WTC11 (cell line): ENCODE measurements around the gene KCNQ2. TPM values are rescaled to one million over a fixed set of nuclear protein-coding genes. Genes with fewer than 3 reads are reported as not detected.

ENCODE experiments used
- EMX1 ChIP-seq: fragments of 250-450 bp; sonication (Bioruptor Pico); IDR thresholded peaks from 2 replicates; pipeline ENCODE4 v1.8.0; 2021; ENCODE audit warnings: mild to moderate bottlenecking
- ESRRA ChIP-seq: sonication (generic); formaldehyde crosslinking; IDR thresholded peaks from 2 replicates; pipeline ENCODE4 v1.8.1; 2022; ENCODE audit warnings: mild to moderate bottlenecking, missing genetic modification reagents, borderline replicate concordance
- FOXK1 ChIP-seq: sonication (generic); formaldehyde crosslinking; IDR thresholded peaks from 2 replicates; pipeline ENCODE4 v1.8.0; 2022; ENCODE audit warnings: mild to moderate bottlenecking, moderate library complexity, missing genetic modification reagents
- GRHL2 ChIP-seq: fragments of 250-450 bp; sonication (Bioruptor Pico); IDR thresholded peaks from 2 replicates; pipeline ENCODE4 v1.8.0; 2022; ENCODE audit warnings: mild to moderate bottlenecking, moderate library complexity; ENCODE audit not compliant: insufficient replicate concordance, severe bottlenecking
- KAT7 ChIP-seq: sonication (generic); formaldehyde crosslinking; IDR thresholded peaks from 2 replicates; pipeline ENCODE4 v1.8.1; 2023; ENCODE audit warnings: missing genetic modification reagents, mild to moderate bottlenecking, borderline replicate concordance
- MYBL2 ChIP-seq: sonication (generic); formaldehyde crosslinking; IDR thresholded peaks from 2 replicates; pipeline ENCODE4 v1.8.1; 2023; ENCODE audit warnings: mild to moderate bottlenecking, moderate library complexity, missing genetic modification reagents
- NFE2L1 ChIP-seq: sonication (generic); formaldehyde crosslinking; IDR thresholded peaks from 2 replicates; pipeline ENCODE4 v1.8.1; 2023; ENCODE audit warnings: missing genetic modification reagents
- NR3C1 ChIP-seq: sonication (generic); formaldehyde crosslinking; conservative IDR thresholded peaks from 2 replicates; pipeline ENCODE4 v1.8.1; 2023; ENCODE audit warnings: low read depth, mild to moderate bottlenecking, missing genetic modification reagents
- RELA ChIP-seq: sonication (generic); formaldehyde crosslinking; IDR thresholded peaks from 2 replicates; pipeline ENCODE4 v1.8.1; 2022; ENCODE audit warnings: missing genetic modification reagents, mild to moderate bottlenecking, borderline replicate concordance
- SP1 ChIP-seq: sonication (generic); formaldehyde crosslinking; conservative IDR thresholded peaks from 2 replicates; pipeline ENCODE4 v1.8.1; 2022; ENCODE audit warnings: missing genetic modification reagents
- ZBTB21 ChIP-seq: sonication (generic); formaldehyde crosslinking; IDR thresholded peaks from 2 replicates; pipeline ENCODE4 v1.8.1; 2023; ENCODE audit warnings: mild to moderate bottlenecking, missing genetic modification reagents, borderline replicate concordance
- ZNF121 ChIP-seq: sonication (generic); formaldehyde crosslinking; IDR thresholded peaks from 2 replicates; pipeline ENCODE4 v1.8.0; 2023; ENCODE audit warnings: missing genetic modification reagents
- ZNF138 ChIP-seq: sonication (generic); formaldehyde crosslinking; conservative IDR thresholded peaks from 2 replicates; pipeline ENCODE4 v1.8.1; 2022; ENCODE audit warnings: mild to moderate bottlenecking, moderate library complexity, missing genetic modification reagents
- ZNF219 ChIP-seq: sonication (generic); formaldehyde crosslinking; IDR thresholded peaks from 2 replicates; pipeline ENCODE4 v1.8.0; 2023; ENCODE audit warnings: missing genetic modification reagents, mild to moderate bottlenecking, borderline replicate concordance
- ZNF396 ChIP-seq: fragments of 250-450 bp; sonication (Bioruptor Pico); IDR thresholded peaks from 2 replicates; pipeline ENCODE4 v1.8.0; 2021; ENCODE audit warnings: mild to moderate bottlenecking, moderate library complexity, borderline replicate concordance
- total RNA-seq: library from RNA; stranded (reverse); gene quantifications from 3 replicates; pipeline ENCODE4 v1.2.3, GENCODE V29; 2021
- TF ChIP-seq, protein P1 (sequence below): sonication (generic); formaldehyde crosslinking; IDR thresholded peaks from 2 replicates; pipeline ENCODE4 v1.8.0; 2022; ENCODE audit warnings: missing genetic modification reagents
- TF ChIP-seq, protein P2 (sequence below): sonication (generic); formaldehyde crosslinking; IDR thresholded peaks from 2 replicates; pipeline ENCODE4 v1.8.0; 2022; ENCODE audit warnings: mild to moderate bottlenecking, missing genetic modification reagents
- TF ChIP-seq, protein P3 (sequence below): sonication (generic); formaldehyde crosslinking; IDR thresholded peaks from 2 replicates; pipeline ENCODE4 v1.8.0; 2022; ENCODE audit warnings: mild to moderate bottlenecking, missing genetic modification reagents
- TF ChIP-seq, protein P4 (sequence below): fragments of 250-450 bp; sonication (Bioruptor Pico); IDR thresholded peaks from 2 replicates; pipeline ENCODE4 v1.9.0; 2021; ENCODE audit warnings: moderate library complexity, mild to moderate bottlenecking, inconsistent platforms, borderline replicate concordance
- TF ChIP-seq, protein P5 (sequence below): sonication (generic); formaldehyde crosslinking; IDR thresholded peaks from 2 replicates; pipeline ENCODE4 v1.8.1; 2023; ENCODE audit warnings: mild to moderate bottlenecking, missing genetic modification reagents, moderate library complexity
- TF ChIP-seq, protein P6 (sequence below): sonication (generic); formaldehyde crosslinking; IDR thresholded peaks from 2 replicates; pipeline ENCODE4 v1.8.1; 2023; ENCODE audit warnings: mild to moderate bottlenecking, missing genetic modification reagents, moderate library complexity
- TF ChIP-seq, protein P7 (sequence below): sonication (generic); formaldehyde crosslinking; IDR thresholded peaks from 2 replicates; pipeline ENCODE4 v1.8.0; 2023; ENCODE audit warnings: mild to moderate bottlenecking, missing genetic modification reagents
- TF ChIP-seq, protein P8 (sequence below): sonication (generic); formaldehyde crosslinking; IDR thresholded peaks from 2 replicates; pipeline ENCODE4 v1.8.1; 2023; ENCODE audit warnings: mild to moderate bottlenecking, missing genetic modification reagents

The KCNQ2 gene
- total RNA-seq, 1 experiment from 2014 or later, result 99.8 TPM

DNA sequence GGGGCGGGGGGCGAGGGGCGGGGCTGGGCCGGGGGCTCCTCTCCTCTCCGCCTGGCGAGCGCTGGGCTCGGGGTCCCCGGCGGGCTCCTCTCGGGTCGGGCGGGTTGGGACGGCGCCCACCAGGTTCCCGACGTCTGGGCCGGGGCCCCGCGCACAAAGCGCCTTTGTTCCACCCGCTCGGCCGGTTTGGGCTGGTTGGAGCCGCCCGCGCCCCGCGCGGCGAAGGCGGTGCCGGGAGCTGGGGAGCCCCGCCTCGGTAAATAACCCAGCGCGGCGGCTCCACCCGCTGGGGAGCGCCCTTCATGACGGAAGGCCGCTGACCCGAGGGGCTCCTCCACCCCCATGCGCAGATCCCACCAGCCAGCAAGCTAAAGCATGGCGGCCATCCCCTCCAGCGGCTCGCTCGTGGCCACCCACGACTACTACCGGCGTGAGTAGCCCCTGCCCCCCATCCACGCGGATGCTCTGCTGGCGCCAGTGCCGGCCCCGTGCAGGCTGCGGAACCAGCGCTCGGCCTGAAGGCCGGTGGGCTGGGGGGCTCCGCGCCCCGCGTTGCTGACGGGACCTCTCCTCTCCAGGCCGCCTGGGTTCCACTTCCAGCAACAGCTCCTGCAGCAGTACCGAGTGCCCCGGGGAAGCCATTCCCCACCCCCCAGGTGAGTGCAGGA is 48.6 kb upstream of the KCNQ2 start (continued):
- TF ChIP-seq, protein P1, sequence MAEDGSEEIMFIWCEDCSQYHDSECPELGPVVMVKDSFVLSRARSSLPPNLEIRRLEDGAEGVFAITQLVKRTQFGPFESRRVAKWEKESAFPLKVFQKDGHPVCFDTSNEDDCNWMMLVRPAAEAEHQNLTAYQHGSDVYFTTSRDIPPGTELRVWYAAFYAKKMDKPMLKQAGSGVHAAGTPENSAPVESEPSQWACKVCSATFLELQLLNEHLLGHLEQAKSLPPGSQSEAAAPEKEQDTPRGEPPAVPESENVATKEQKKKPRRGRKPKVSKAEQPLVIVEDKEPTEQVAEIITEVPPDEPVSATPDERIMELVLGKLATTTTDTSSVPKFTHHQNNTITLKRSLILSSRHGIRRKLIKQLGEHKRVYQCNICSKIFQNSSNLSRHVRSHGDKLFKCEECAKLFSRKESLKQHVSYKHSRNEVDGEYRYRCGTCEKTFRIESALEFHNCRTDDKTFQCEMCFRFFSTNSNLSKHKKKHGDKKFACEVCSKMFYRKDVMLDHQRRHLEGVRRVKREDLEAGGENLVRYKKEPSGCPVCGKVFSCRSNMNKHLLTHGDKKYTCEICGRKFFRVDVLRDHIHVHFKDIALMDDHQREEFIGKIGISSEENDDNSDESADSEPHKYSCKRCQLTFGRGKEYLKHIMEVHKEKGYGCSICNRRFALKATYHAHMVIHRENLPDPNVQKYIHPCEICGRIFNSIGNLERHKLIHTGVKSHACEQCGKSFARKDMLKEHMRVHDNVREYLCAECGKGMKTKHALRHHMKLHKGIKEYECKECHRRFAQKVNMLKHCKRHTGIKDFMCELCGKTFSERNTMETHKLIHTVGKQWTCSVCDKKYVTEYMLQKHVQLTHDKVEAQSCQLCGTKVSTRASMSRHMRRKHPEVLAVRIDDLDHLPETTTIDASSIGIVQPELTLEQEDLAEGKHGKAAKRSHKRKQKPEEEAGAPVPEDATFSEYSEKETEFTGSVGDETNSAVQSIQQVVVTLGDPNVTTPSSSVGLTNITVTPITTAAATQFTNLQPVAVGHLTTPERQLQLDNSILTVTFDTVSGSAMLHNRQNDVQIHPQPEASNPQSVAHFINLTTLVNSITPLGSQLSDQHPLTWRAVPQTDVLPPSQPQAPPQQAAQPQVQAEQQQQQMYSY (CRISPR knock-in tag), result no peak
- TF ChIP-seq NFE2L1 (no peak), GRHL2 (CRISPR knock-in tag) (no peak), ZBTB21 (CRISPR knock-in tag) (no peak), EMX1 (no peak), ZNF396 (CRISPR knock-in tag) (no peak), ZNF138 (CRISPR knock-in tag) (no peak), SP1 (CRISPR knock-in tag) (no peak), MYBL2 (CRISPR knock-in tag) (no peak), FOXK1 (no peak), ESRRA (CRISPR knock-in tag) (no peak), ZNF219 (CRISPR knock-in tag) (no peak), ZNF121 (no peak), NR3C1 (CRISPR knock-in tag) (no peak), KAT7 (CRISPR knock-in tag) (peak; percentile 91; the same call in 1 of the 2 replicates), RELA (peak; percentile 88; the same call in 1 of the 2 replicates)
- TF ChIP-seq, protein P2, sequence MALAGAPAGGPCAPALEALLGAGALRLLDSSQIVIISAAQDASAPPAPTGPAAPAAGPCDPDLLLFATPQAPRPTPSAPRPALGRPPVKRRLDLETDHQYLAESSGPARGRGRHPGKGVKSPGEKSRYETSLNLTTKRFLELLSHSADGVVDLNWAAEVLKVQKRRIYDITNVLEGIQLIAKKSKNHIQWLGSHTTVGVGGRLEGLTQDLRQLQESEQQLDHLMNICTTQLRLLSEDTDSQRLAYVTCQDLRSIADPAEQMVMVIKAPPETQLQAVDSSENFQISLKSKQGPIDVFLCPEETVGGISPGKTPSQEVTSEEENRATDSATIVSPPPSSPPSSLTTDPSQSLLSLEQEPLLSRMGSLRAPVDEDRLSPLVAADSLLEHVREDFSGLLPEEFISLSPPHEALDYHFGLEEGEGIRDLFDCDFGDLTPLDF (CRISPR knock-in tag), result no peak
- TF ChIP-seq, protein P3, sequence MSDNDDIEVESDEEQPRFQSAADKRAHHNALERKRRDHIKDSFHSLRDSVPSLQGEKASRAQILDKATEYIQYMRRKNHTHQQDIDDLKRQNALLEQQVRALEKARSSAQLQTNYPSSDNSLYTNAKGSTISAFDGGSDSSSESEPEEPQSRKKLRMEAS (CRISPR knock-in tag), result peak; percentile 17; the same call in 1 of the 2 replicates
- TF ChIP-seq, protein P4, sequence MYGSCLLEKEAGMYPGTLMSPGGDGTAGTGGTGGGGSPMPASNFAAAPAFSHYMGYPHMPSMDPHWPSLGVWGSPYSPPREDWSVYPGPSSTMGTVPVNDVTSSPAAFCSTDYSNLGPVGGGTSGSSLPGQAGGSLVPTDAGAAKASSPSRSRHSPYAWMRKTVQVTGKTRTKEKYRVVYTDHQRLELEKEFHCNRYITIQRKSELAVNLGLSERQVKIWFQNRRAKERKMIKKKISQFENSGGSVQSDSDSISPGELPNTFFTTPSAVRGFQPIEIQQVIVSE, result no peak
- TF ChIP-seq, protein P5, sequence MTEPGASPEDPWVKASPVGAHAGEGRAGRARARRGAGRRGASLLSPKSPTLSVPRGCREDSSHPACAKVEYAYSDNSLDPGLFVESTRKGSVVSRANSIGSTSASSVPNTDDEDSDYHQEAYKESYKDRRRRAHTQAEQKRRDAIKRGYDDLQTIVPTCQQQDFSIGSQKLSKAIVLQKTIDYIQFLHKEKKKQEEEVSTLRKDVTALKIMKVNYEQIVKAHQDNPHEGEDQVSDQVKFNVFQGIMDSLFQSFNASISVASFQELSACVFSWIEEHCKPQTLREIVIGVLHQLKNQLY (CRISPR knock-in tag), result no peak
- TF ChIP-seq, protein P6, sequence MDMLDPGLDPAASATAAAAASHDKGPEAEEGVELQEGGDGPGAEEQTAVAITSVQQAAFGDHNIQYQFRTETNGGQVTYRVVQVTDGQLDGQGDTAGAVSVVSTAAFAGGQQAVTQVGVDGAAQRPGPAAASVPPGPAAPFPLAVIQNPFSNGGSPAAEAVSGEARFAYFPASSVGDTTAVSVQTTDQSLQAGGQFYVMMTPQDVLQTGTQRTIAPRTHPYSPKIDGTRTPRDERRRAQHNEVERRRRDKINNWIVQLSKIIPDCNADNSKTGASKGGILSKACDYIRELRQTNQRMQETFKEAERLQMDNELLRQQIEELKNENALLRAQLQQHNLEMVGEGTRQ (CRISPR knock-in tag), result no peak
- TF ChIP-seq, protein P7, sequence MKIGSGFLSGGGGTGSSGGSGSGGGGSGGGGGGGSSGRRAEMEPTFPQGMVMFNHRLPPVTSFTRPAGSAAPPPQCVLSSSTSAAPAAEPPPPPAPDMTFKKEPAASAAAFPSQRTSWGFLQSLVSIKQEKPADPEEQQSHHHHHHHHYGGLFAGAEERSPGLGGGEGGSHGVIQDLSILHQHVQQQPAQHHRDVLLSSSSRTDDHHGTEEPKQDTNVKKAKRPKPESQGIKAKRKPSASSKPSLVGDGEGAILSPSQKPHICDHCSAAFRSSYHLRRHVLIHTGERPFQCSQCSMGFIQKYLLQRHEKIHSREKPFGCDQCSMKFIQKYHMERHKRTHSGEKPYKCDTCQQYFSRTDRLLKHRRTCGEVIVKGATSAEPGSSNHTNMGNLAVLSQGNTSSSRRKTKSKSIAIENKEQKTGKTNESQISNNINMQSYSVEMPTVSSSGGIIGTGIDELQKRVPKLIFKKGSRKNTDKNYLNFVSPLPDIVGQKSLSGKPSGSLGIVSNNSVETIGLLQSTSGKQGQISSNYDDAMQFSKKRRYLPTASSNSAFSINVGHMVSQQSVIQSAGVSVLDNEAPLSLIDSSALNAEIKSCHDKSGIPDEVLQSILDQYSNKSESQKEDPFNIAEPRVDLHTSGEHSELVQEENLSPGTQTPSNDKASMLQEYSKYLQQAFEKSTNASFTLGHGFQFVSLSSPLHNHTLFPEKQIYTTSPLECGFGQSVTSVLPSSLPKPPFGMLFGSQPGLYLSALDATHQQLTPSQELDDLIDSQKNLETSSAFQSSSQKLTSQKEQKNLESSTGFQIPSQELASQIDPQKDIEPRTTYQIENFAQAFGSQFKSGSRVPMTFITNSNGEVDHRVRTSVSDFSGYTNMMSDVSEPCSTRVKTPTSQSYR (CRISPR knock-in tag), result 0 out of 2 replicates have a peak, but pooled peaks have one; percentile 53
- TF ChIP-seq, protein P8, sequence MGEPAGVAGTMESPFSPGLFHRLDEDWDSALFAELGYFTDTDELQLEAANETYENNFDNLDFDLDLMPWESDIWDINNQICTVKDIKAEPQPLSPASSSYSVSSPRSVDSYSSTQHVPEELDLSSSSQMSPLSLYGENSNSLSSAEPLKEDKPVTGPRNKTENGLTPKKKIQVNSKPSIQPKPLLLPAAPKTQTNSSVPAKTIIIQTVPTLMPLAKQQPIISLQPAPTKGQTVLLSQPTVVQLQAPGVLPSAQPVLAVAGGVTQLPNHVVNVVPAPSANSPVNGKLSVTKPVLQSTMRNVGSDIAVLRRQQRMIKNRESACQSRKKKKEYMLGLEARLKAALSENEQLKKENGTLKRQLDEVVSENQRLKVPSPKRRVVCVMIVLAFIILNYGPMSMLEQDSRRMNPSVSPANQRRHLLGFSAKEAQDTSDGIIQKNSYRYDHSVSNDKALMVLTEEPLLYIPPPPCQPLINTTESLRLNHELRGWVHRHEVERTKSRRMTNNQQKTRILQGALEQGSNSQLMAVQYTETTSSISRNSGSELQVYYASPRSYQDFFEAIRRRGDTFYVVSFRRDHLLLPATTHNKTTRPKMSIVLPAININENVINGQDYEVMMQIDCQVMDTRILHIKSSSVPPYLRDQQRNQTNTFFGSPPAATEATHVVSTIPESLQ (CRISPR knock-in tag), result no peak
